Measurements from ENCODE around the gene AGAP1.

AGAP1 gene

GRCh38 chr2:235968616-235969324 lies 474.9 kb downstream of the AGAP1 start:
- in situ Hi-C loops (cut with MboI; ENCODE audit: low sequenced_read_pairs): no loop called here

GRCh38 chr2:235970204-235971040 lies 476.6 kb downstream of the AGAP1 start:
- in situ Hi-C loops (cut with MboI; ENCODE audit: low sequenced_read_pairs): no loop called here

GRCh38 chr2:235976516-235976915 lies 482.7 kb downstream of the AGAP1 start:
- in situ Hi-C loops (cut with MboI; ENCODE audit: low sequenced_read_pairs): no loop called here

- in situ Hi-C loops (cut with MboI; ENCODE audit: low sequenced_read_pairs): no loop called here
Measured at GRCh38 chr2:235976956-235977355, 483.1 kb downstream of the AGAP1 start.

GRCh38 chr2:235977445-235977844 lies 483.6 kb downstream of the AGAP1 start:
- in situ Hi-C loops (cut with MboI; ENCODE audit: low sequenced_read_pairs): no loop called here

GRCh38 chr2:235978022-235978421 lies 484.2 kb downstream of the AGAP1 start:
- in situ Hi-C loops (cut with MboI; ENCODE audit: low sequenced_read_pairs): no loop called here

- in situ Hi-C loops (cut with MboI; ENCODE audit: low sequenced_read_pairs): no loop called here
Measured at GRCh38 chr2:235979037-235979436, 485.2 kb downstream of the AGAP1 start.

GRCh38 chr2:235979753-235980435 lies 486.1 kb downstream of the AGAP1 start:
- in situ Hi-C loops (cut with MboI; ENCODE audit: low sequenced_read_pairs): no loop called here

GRCh38 chr2:235981631-235982030 lies 487.8 kb downstream of the AGAP1 start:
- in situ Hi-C loops (cut with MboI; ENCODE audit: low sequenced_read_pairs): no loop called here

GRCh38 chr2:235983016-235983415 lies 489.2 kb downstream of the AGAP1 start:
- in situ Hi-C loops (cut with MboI; ENCODE audit: low sequenced_read_pairs): no loop called here

GRCh38 chr2:235984552-235984951 lies 490.7 kb downstream of the AGAP1 start:
- in situ Hi-C loops (cut with MboI; ENCODE audit: low sequenced_read_pairs): no loop called here

- in situ Hi-C loops (cut with MboI; ENCODE audit: low sequenced_read_pairs): no loop called here
Measured at GRCh38 chr2:235986361-235986760, 492.5 kb downstream of the AGAP1 start.

GRCh38 chr2:235988271-235989015 lies 494.6 kb downstream of the AGAP1 start:
- in situ Hi-C loops (cut with MboI; ENCODE audit: low sequenced_read_pairs): no loop called here

- in situ Hi-C loops (cut with MboI; ENCODE audit: low sequenced_read_pairs): no loop called here
Measured at GRCh38 chr2:235989591-235989990, 495.7 kb downstream of the AGAP1 start.

GRCh38 chr2:235990344-235990743 lies 496.5 kb downstream of the AGAP1 start:
- in situ Hi-C loops (cut with MboI; ENCODE audit: low sequenced_read_pairs): no loop called here

GRCh38 chr2:235992024-235992423 lies 498.2 kb downstream of the AGAP1 start:
- in situ Hi-C loops (cut with MboI; ENCODE audit: low sequenced_read_pairs): no loop called here

- in situ Hi-C loops (cut with MboI; ENCODE audit: low sequenced_read_pairs): no loop called here
Measured at GRCh38 chr2:235996419-235996818, 502.6 kb downstream of the AGAP1 start.

- in situ Hi-C loops (cut with MboI; ENCODE audit: low sequenced_read_pairs): no loop called here
Measured at GRCh38 chr2:235999011-235999410, 505.2 kb downstream of the AGAP1 start.

- in situ Hi-C loops (cut with MboI; ENCODE audit: low sequenced_read_pairs): no loop called here
Measured at GRCh38 chr2:236001166-236001828, 507.5 kb downstream of the AGAP1 start.

GRCh38 chr2:236001854-236002253 lies 508.0 kb downstream of the AGAP1 start:
- in situ Hi-C loops (cut with MboI; ENCODE audit: low sequenced_read_pairs): no loop called here

All from hTERT RPE-1 (cell line).